RWPE1 (cell line): Measurements from ENCODE around the gene CLEC4G.

ENCODE experiments used
- CTCF ChIA-PET: fragments of 350-600 bp; sonication (Branson Sonifier 250); formaldehyde crosslinking; extraction: SDS; loops from one replicate; lab custom pipeline; 2021; lab: Yijun Ruan, JAX
- POLR2A ChIA-PET: fragments of 400-600 bp; formaldehyde crosslinking; extraction: SDS; loops from one replicate; lab custom pipeline; 2020; ENCODE audit warnings: antibody characterized with exemption; ENCODE audit not compliant: low non-redundant PET; lab: Yijun Ruan, JAX
- DNase-seq: peaks from one replicate; pipeline ENCODE4 v3.0.0; 2012; ENCODE audit warnings: low spot score
- H3K27ac ChIP-seq: fragments of 450-650 bp; 2 replicates; pipeline ENCODE4 v1.5.1; 2017
- TF ChIP-seq, protein P1 (sequence below): fragments of 450-650 bp; conservative IDR thresholded peaks from 2 replicates; pipeline ENCODE4 v1.5.1; 2017; ENCODE audit warnings: low read depth, mild to moderate bottlenecking

The CLEC4G gene

GRCh38 chr19:7720351-7720750, 11.6 kb downstream of the CLEC4G start:
- no peak overlapping the region for H3K27ac ChIP-seq
- DNase-seq = no peak
- ChIA-PET CTCF (no interaction called here), POLR2A (no interaction called here)
- TF ChIP-seq, protein P1, sequence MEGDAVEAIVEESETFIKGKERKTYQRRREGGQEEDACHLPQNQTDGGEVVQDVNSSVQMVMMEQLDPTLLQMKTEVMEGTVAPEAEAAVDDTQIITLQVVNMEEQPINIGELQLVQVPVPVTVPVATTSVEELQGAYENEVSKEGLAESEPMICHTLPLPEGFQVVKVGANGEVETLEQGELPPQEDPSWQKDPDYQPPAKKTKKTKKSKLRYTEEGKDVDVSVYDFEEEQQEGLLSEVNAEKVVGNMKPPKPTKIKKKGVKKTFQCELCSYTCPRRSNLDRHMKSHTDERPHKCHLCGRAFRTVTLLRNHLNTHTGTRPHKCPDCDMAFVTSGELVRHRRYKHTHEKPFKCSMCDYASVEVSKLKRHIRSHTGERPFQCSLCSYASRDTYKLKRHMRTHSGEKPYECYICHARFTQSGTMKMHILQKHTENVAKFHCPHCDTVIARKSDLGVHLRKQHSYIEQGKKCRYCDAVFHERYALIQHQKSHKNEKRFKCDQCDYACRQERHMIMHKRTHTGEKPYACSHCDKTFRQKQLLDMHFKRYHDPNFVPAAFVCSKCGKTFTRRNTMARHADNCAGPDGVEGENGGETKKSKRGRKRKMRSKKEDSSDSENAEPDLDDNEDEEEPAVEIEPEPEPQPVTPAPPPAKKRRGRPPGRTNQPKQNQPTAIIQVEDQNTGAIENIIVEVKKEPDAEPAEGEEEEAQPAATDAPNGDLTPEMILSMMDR = no peak

- POLR2A ChIA-PET = no interaction called here
These were observed 13.2 kb downstream of the CLEC4G start for GRCh38 chr19:7718668-7719067.

DNA sequence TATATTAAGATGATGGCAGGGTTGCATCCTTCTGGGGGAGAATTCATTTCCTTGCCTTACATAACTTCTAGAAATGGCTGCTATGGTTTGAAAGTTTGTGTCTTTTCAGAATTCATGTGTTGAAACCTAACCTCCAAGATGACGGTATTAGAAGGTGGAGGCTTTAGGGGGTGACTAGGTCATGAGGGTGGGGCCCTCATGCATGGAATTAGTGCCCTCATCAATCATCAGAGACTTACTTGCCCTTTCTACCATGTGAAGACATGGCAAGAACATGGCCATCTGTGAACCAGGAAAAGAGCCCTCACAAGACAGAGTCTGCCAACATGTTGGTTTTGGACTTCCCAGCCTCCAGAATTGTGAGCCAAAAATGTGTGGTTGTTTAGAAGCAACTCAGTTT, 15.1 kb downstream of the CLEC4G start:
- no peak overlapping the region for H3K27ac ChIP-seq
- ChIA-PET CTCF (interaction anchor here (0.8 kb wide), 1 partner anchor 192 kb away, joined by 3 read pairs; no protein-coding TSS in a partner anchor), POLR2A (no interaction called here)
- DNase-seq = no peak
- TF ChIP-seq, protein P1 = no peak

More at GRCh38 chr19:7718668-7719067, 13.2 kb downstream of the CLEC4G start:
- CTCF ChIA-PET = no interaction called here
- no peak overlapping the region for H3K27ac ChIP-seq
- DNase-seq = no peak
- TF ChIP-seq, protein P1 = no peak

- POLR2A ChIA-PET = no interaction called here
- CTCF ChIA-PET = interaction anchor here (0.6 to 0.7 kb wide), 2 partner anchors 9 to 18 kb away, joined by 3 to 9 read pairs; no protein-coding TSS in a partner anchor
- no peak overlapping the region for H3K27ac ChIP-seq
- TF ChIP-seq, protein P1 = no peak
- no peak for DNase-seq
These were observed 16.2 kb downstream of the CLEC4G start for GRCh38 chr19:7715671-7716070.

DNA sequence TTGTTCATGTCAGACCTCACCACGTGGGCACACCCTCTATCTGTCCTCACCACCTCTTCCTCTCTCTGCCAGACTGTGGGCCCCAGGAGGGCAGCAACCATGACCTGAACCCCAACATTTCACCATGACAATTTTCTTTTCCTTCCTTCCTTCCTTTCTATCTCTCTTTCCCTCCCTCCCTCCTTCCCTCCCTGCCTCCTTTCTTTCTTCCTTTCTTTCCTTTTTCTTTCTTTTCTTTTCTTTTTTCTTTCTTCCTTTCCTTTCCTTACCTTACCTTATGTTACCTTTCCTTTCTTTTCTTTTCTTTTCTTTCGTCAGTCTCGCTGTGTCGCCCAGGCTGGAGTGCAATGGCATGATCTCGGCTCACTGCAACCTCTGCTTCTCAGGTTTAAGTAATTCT, 21.3 kb downstream of the CLEC4G start:
- no peak overlapping the region for H3K27ac ChIP-seq
- CTCF ChIA-PET = no interaction called here
- DNase-seq = no peak
- POLR2A ChIA-PET = no interaction called here
- TF ChIP-seq, protein P1 = no peak

GRCh38 chr19:7709932-7710460, 21.9 kb downstream of the CLEC4G start:
- no peak for DNase-seq
- TF ChIP-seq, protein P1 = no peak
- POLR2A ChIA-PET = no interaction called here
- no peak overlapping the region for H3K27ac ChIP-seq
- CTCF ChIA-PET = no interaction called here
